OCI-LY1 (cell line): Measurements from ENCODE around the gene PTPN3.

Source experiments
- H2AFZ ChIP-seq: fragments of 200-600 bp; sonication (generic), shearing (Covaris generic); 2 replicates; pipeline ENCODE4 v1.6.0; 2014; ENCODE audit warnings: antibody characterized with exemption, mild to moderate bottlenecking, low read length
- H3F3A ChIP-seq: fragments of 200-600 bp; sonication (generic), shearing (Covaris generic); 2 replicates; pipeline ENCODE4 v1.6.0; 2014; ENCODE audit warnings: mild to moderate bottlenecking, antibody characterized with exemption, low read length, moderate library complexity; ENCODE audit not compliant: insufficient read depth
- H3K27ac ChIP-seq: fragments of 200-600 bp; sonication (generic); 2 replicates; pipeline ENCODE4 v1.5.1; 2014; ENCODE audit warnings: low read length, mixed run types, mild to moderate bottlenecking, low read depth; ENCODE audit not compliant: poor library complexity, severe bottlenecking
- H3K27me3 ChIP-seq: fragments of 200-600 bp; sonication (generic); 2 replicates; pipeline ENCODE4 v1.6.0; 2014; ENCODE audit warnings: antibody characterized with exemption, mild to moderate bottlenecking, low read length, moderate library complexity; ENCODE audit not compliant: insufficient read depth
- H3K36me3 ChIP-seq: fragments of 200-600 bp; sonication (generic); 2 replicates; pipeline ENCODE4 v1.6.1; 2014; ENCODE audit warnings: mild to moderate bottlenecking, antibody characterized with exemption, low read length, moderate library complexity, mixed read lengths; ENCODE audit not compliant: insufficient read depth
- H3K4me1 ChIP-seq: fragments of 200-600 bp; sonication (generic); 2 replicates; pipeline ENCODE4 v1.5.1; 2014; ENCODE audit warnings: mild to moderate bottlenecking, low read length, moderate library complexity; ENCODE audit not compliant: insufficient read depth, severe bottlenecking
- H3K4me2 ChIP-seq: fragments of 200-600 bp; sonication (generic), shearing (Covaris generic); 2 replicates; pipeline ENCODE4 v1.6.1; 2014; ENCODE audit warnings: low read length
- H3K4me3 ChIP-seq: fragments of 200-600 bp; sonication (generic); 2 replicates; pipeline ENCODE4 v1.5.1; 2014; ENCODE audit warnings: low read length, low read depth, mild to moderate bottlenecking, mixed read lengths; ENCODE audit not compliant: poor library complexity, severe bottlenecking
- H3K79me2 ChIP-seq: fragments of 200-600 bp; shearing (Covaris generic); 2 replicates; pipeline ENCODE4 v1.6.1; 2016; ENCODE audit warnings: mixed run types, low read length, mixed read lengths; ENCODE audit not compliant: insufficient read depth
- H3K9ac ChIP-seq: fragments of 200-600 bp; sonication (generic), shearing (Covaris generic); 2 replicates; pipeline ENCODE4 v1.6.1; 2014; ENCODE audit warnings: mild to moderate bottlenecking, low read length, mixed read lengths
- H3K9me2 ChIP-seq: fragments of 200-600 bp; sonication (generic), shearing (Covaris generic); 2 replicates; pipeline ENCODE4 v1.6.1; 2014; ENCODE audit warnings: low read depth, mild to moderate bottlenecking, low read length, mixed read lengths
- H3K9me3 ChIP-seq: fragments of 200-600 bp; shearing (Covaris generic); 2 replicates; pipeline ENCODE4 v1.6.1; 2014; ENCODE audit warnings: low read length, mixed read lengths
- H4K20me1 ChIP-seq: fragments of 200-600 bp; sonication (generic), shearing (Covaris generic); 2 replicates; pipeline ENCODE4 v1.6.0; 2016; ENCODE audit warnings: mild to moderate bottlenecking, low read length; ENCODE audit not compliant: insufficient read depth
- CTCF ChIP-seq: fragments of 200-600 bp; sonication (generic), shearing (Covaris generic); IDR thresholded peaks from 2 replicates; pipeline ENCODE4 v1.5.1; 2017; ENCODE audit warnings: mild to moderate bottlenecking, antibody characterized with exemption, low read length, moderate library complexity, mixed read lengths
- EZH2 ChIP-seq: fragments of 200-600 bp; sonication (generic), shearing (Covaris generic); IDR thresholded peaks from 2 replicates; pipeline ENCODE4 v1.8.0; 2017; ENCODE audit warnings: borderline replicate concordance, mixed run types, mild to moderate bottlenecking, antibody characterized with exemption, low read length, moderate library complexity, mixed read lengths

Gene PTPN3

DNA sequence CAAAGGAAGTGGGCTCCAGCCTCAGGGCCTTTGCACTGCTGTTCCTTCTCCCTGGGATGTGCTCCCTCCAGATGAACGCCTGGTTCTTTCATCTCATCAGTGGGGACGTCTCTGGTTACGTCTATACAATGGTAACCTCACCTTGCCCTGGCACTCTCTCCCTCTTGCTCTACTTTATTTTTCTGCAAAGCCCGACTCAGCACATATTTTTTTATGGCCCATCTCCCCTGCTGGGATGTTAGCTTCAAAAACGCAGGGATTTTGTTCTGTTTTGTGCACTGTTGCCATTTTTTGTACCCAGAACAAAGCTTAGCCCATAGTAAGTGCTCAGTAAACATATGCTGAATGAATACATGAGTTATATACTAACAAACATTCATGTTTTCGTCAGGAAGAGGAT is 37.5 kb downstream of the PTPN3 start:
- Histone ChIP-seq H4K20me1 (no peaks in the 10 kb centered on the region), H3K9me2 (no peaks in the 10 kb centered on the region), H3K9ac (no peak overlapping the region), H3K27me3 (no peaks in the 10 kb centered on the region), H3K79me2 (no peaks in the 10 kb centered on the region), H3K4me2 (no peak overlapping the region), H3K27ac (no peak overlapping the region), H3K4me1 (no peaks in the 10 kb centered on the region), H3K4me3 (no peak overlapping the region), H3K9me3 (no peaks in the 10 kb centered on the region), H3K36me3 (no peaks in the 10 kb centered on the region), H2AFZ (no peak overlapping the region), H3F3A (no peaks in the 10 kb centered on the region)
- TF ChIP-seq CTCF: no peak
- no peak for TF ChIP-seq EZH2

GRCh38 chr9:109459423-109459822 is 38.7 kb downstream of the PTPN3 start:
- Histone ChIP-seq H3K27me3 (no peaks in the 10 kb centered on the region), H3K4me1 (no peaks in the 10 kb centered on the region), H3K9me2 (no peaks in the 10 kb centered on the region), H3F3A (no peaks in the 10 kb centered on the region), H3K4me2 (no peak overlapping the region), H3K4me3 (no peak overlapping the region), H2AFZ (no peak overlapping the region), H3K9ac (no peak overlapping the region), H3K79me2 (no peaks in the 10 kb centered on the region), H3K9me3 (no peaks in the 10 kb centered on the region), H4K20me1 (no peaks in the 10 kb centered on the region), H3K36me3 (no peaks in the 10 kb centered on the region), H3K27ac (no peak overlapping the region)
- no peak for TF ChIP-seq CTCF
- TF ChIP-seq EZH2: no peak

DNA sequence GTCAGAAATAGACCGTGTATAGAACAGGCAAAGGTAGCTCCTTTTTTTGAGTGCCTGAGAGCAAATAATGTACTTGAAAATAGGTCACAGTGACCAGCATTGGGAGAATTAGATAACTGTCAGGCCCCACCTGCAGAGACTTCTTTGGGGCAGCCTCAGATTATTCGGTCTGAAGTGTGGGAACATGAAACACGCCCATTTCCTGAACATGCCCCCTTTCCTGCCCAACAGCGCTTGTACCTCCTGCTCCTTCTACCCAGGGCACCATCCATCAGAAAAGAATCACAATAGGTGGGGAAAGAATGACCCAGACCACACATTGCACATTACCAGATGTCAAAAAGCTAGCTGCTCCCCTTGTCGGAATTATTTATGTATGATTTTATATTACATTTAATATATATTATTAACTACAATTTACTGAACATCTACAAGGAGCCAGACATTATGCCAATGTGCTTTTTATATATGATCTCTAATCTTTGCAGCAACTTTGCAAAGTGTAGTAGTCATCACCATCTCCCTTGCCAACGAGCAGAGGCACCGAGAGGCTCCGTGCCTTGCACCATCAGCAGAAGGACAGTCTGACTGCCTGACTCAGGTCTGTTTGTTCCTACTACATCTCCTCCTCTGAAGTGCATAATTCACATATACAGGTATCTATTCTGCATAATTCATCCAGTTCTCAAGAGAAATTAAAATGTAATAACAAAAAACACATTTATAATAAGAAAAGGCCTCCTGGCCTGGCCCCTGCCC is 39.5 kb downstream of the PTPN3 start:
- H3K9me2 ChIP-seq: no peaks in the 10 kb centered on the region
- TF ChIP-seq EZH2: no peak
- TF ChIP-seq CTCF: no peak
- H3K4me1 ChIP-seq: no peaks in the 10 kb centered on the region
- no peaks in the 10 kb centered on the region for H4K20me1 ChIP-seq
- H3K9me3 ChIP-seq: no peaks in the 10 kb centered on the region
- H3K27me3 ChIP-seq: no peaks in the 10 kb centered on the region
- H2AFZ ChIP-seq: no peak overlapping the region
- H3K4me2 ChIP-seq: no peak overlapping the region
- no peak overlapping the region for H3K4me3 ChIP-seq
- H3K27ac ChIP-seq: no peak overlapping the region
- H3F3A ChIP-seq: no peaks in the 10 kb centered on the region
- H3K36me3 ChIP-seq: no peaks in the 10 kb centered on the region
- H3K9ac ChIP-seq: no peak overlapping the region
- H3K79me2 ChIP-seq: no peaks in the 10 kb centered on the region
